AG10803 (cell line): ENCODE measurements around the gene DSG1.

ENCODE experiments used
- DNase-seq: peaks from one replicate; pipeline ENCODE4 v3.0.0; 2010; ENCODE audit warnings: low read depth
- H3K4me3 ChIP-seq: 2 replicates; pipeline ENCODE4 v1.5.1; 2011; ENCODE audit warnings: mild to moderate bottlenecking, low read length, control low read depth
- TF ChIP-seq, protein P1 (sequence below): conservative IDR thresholded peaks from 2 replicates; pipeline ENCODE4 v1.5.1; 2011; ENCODE audit warnings: mild to moderate bottlenecking, low read length, control low read depth, inconsistent platforms

The DSG1 gene

DNA sequence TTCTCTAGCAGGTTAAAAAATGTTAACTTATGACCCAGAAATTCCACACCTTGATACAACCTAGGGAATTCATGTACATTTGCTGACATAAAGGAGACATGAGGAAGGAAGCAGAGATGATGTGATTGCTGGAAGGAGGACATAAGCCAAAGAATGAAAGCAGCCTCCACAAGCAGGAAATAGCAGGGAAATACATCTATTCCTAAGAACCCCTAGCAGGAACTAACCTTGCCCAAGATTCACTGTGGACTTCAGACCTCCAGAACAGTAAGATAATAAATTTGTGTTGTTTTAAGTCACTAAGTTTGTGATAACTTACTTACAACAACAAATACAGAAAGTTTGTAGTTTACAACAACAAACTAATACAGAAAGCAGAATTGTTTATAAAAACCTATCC lies 54.0 kb downstream of the DSG1 start:
- no peak overlapping the region for H3K4me3 ChIP-seq
- TF ChIP-seq, protein P1, sequence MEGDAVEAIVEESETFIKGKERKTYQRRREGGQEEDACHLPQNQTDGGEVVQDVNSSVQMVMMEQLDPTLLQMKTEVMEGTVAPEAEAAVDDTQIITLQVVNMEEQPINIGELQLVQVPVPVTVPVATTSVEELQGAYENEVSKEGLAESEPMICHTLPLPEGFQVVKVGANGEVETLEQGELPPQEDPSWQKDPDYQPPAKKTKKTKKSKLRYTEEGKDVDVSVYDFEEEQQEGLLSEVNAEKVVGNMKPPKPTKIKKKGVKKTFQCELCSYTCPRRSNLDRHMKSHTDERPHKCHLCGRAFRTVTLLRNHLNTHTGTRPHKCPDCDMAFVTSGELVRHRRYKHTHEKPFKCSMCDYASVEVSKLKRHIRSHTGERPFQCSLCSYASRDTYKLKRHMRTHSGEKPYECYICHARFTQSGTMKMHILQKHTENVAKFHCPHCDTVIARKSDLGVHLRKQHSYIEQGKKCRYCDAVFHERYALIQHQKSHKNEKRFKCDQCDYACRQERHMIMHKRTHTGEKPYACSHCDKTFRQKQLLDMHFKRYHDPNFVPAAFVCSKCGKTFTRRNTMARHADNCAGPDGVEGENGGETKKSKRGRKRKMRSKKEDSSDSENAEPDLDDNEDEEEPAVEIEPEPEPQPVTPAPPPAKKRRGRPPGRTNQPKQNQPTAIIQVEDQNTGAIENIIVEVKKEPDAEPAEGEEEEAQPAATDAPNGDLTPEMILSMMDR = no peak
- no peak for DNase-seq

DNA sequence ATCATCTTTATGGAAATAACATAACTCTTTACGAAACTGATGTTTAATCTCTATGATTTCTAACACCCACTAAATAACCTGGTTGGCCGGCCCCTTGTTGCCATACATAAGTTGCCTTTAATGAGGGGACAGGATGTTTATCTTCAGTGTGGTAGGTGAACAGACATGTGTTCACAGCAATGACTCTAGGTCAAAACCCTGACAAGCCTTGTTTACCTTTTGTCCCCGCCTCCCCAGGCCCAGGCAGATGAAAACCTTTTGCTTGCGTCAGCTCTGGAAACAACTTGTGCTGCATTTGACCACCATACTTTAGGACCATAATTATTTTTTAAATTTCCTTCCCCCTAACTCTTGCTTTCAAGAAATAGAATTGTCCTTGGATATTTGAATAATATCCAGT lies 55.7 kb downstream of the DSG1 start:
- TF ChIP-seq, protein P1 = no peak
- no peak overlapping the region for H3K4me3 ChIP-seq
- no peak for DNase-seq

DNA sequence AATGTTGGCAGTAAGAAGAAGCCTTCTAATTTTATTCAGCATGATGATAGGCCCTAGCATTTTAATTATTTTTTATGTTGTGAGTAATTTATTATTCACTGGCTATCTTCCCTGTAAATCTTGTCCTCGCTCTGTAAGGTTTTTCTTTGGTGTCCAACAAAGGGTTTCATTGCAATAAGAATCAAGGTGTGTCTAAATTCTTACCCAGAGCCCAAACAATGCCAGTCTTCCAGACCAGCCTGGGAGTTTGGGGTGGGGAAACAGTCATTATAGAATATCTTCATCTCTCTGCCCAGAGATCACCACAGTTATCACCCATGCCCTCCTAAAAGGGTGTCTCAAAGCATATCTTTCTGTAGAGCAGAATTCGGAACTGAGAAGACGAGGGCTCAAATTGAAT lies 58.5 kb downstream of the DSG1 start, which contains the start of gene DSG4:
TSS of gene DSG4 (plus strand) at position 301 of the 400 bp plus-strand sequence. CDS start 135 bp downstream, outside the sequence.
- no peak for DNase-seq
- TF ChIP-seq, protein P1 = no peak
- no peak within 1 kb of the TSS for H3K4me3 ChIP-seq

DNA sequence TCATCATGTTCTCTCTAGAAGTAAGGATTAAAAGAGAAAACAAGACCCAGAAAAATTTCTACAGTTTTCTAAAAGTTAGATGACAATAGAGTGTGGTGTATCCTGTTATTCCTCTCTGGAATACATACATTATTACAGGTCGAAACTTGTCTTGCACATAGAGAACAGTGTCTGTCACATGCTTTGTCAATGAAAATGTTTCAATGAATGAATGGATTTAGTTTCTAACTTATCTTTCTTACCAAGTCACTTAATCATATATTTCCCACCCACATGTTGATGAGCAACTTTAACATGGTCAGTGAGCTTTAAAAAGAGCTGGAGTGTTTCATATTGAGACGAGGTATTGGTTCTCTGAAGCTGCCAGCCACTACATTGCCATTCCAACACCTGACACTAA lies 63.0 kb downstream of the DSG1 start:
- no peak overlapping the region for H3K4me3 ChIP-seq
- TF ChIP-seq, protein P1 = no peak
- DNase-seq = no peak

DNA sequence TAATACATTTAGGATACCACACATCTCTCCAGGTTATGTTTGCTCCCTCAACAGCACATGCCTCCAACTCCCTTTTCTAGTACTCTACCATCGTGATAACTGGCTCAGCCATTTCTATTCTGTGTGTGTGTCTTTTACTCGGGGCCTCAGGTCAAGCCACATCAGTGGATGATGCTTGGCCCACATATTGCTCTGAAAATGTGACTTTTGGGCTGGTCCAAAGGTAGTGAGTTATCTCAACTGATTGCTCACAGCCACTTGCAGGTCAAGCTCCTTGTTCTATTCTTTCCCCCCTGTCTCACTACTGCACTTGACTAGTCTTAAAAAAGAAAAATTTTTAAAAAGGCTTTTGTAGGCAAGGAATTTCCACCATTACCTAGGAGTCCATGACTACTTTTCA lies 64.1 kb downstream of the DSG1 start:
- no peak overlapping the region for H3K4me3 ChIP-seq
- DNase-seq = no peak
- TF ChIP-seq, protein P1 = no peak

DNA sequence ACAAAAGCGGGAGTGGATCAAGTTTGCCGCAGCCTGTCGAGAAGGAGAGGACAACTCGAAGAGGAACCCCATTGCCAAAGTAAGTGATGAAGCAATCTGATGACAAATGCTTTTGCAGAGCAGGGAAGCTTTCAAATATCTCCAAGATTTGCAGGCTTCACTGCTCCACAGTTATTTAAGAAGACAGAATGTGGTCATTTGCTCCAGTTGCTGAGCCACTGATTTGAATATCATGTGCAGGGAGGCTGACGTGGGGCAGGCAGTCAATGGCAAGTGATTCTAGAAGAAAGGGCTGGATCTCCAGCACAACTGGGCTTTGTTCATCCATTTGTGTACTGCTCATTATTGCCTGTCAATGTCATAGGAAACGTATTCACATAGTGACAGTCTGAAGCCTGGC lies 68.8 kb downstream of the DSG1 start:
- H3K4me3 ChIP-seq = no peak overlapping the region
- TF ChIP-seq, protein P1 = no peak
- DNase-seq = no peak

DNA sequence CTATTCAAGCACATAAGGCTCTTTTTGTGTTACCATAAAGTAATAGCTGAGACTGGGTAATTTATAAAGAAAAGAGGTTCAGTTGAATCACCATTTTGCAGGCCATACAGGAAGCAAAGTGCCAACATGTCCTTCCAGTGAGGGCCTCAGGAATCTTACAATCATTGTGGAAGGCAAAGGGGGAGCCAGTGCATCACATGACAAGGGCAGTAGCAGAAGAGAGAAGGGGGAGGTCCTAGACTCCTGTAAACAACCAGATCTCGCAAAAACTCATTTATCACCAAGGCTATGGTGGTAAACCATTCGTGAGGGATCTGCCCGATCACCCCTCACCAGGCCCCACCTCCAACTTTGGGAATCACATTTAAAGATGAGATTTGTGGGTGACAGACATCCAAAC lies 75.3 kb downstream of the DSG1 start:
- DNase-seq = no peak
- TF ChIP-seq, protein P1 = no peak
- H3K4me3 ChIP-seq = no peak overlapping the region
